GM10248 (cell line): ENCODE results near the gene SLC36A4.
A peak's percentile ranks its signal among the peaks of the same experiment; 100 is the strongest.
"Not testable (repeated sequence)": the region's sequence is repeated elsewhere in the genome, so short reads cannot be mapped to it uniquely, and the experiment has no call there.

Experiments
- CTCF ChIA-PET: fragments of 300-600 bp; sonication (Branson Sonifier 250); formaldehyde crosslinking; extraction: SDS; loops from one replicate; lab custom pipeline; 2021; ENCODE audit warnings: antibody characterized with exemption; lab: Yijun Ruan, JAX
- POLR2A ChIA-PET: fragments of 350-650 bp; sonication (Branson Sonifier 250); formaldehyde crosslinking; extraction: SDS; loops from one replicate; lab custom pipeline; 2020; ENCODE audit warnings: antibody characterized with exemption; lab: Yijun Ruan, JAX
- DNase-seq: peaks from one replicate; pipeline ENCODE4 v3.0.0; 2012; ENCODE audit errors: extremely low spot score
- CTCF ChIP-seq: IDR thresholded peaks from 2 replicates; pipeline ENCODE4 v1.5.1; 2012; ENCODE audit warnings: mild to moderate bottlenecking, low read depth; ENCODE audit errors: extremely low read depth, missing control alignments, control extremely low read depth

Gene SLC36A4

GRCh38 chr11:93188726-93189125, 9.1 kb downstream of the SLC36A4 start:
- no peak for DNase-seq
- POLR2A ChIA-PET, result no interaction called here
- no peak for TF ChIP-seq CTCF
- CTCF ChIA-PET, result interaction anchor here (1.2 kb wide), 1 partner anchor 11 kb away, joined by 3 read pairs; no protein-coding TSS in a partner anchor

- TF ChIP-seq CTCF, result no peak
- ChIA-PET CTCF (no interaction called here), POLR2A (no interaction called here)
- no peak for DNase-seq
Measured at GRCh38 chr11:93187290-93187689, 10.5 kb downstream of the SLC36A4 start.

- CTCF ChIA-PET, result interaction anchor here (0.8 to 1.4 kb wide), 3 partner anchors 11 to 25 kb away, joined by 3 to 4 read pairs (median 3); no protein-coding TSS in a partner anchor
- DNase-seq, POLR2A ChIA-PET: not testable (repeated sequence)
Measured at GRCh38 chr11:93177891-93178290, 19.9 kb downstream of the SLC36A4 start.

- ChIA-PET POLR2A (no interaction called here), CTCF (interaction anchor here (1.3 to 1.7 kb wide), 3 partner anchors 9 to 228 kb away, joined by 4 to 10 read pairs (median 4); no protein-coding TSS in a partner anchor)
- DNase-seq, result peak; percentile 9
- TF ChIP-seq CTCF, result peak; percentile 28
Measured at GRCh38 chr11:93169950-93170561, 27.7 kb downstream of the SLC36A4 start.

GRCh38 chr11:93169143-93169542, 28.6 kb downstream of the SLC36A4 start:
- ChIA-PET POLR2A (no interaction called here), CTCF (interaction anchor here (1.1 to 1.7 kb wide), 3 partner anchors 9 to 227 kb away, joined by 4 to 10 read pairs (median 4); no protein-coding TSS in a partner anchor)
- no peak for DNase-seq
- TF ChIP-seq CTCF, result no peak

GRCh38 chr11:93166862-93167261, 30.9 kb downstream of the SLC36A4 start:
- no peak for DNase-seq
- ChIA-PET CTCF (no interaction called here), POLR2A (no interaction called here)
- no peak for TF ChIP-seq CTCF

- no peak for TF ChIP-seq CTCF
- POLR2A ChIA-PET, result no interaction called here
Measured at GRCh38 chr11:93166194-93166593, 31.6 kb downstream of the SLC36A4 start.

More at GRCh38 chr11:93166194-93166593, 31.6 kb downstream of the SLC36A4 start:
- DNase-seq, result no peak
- CTCF ChIA-PET, result interaction anchor here (1.6 kb wide), 1 partner anchor 31 kb away, joined by 3 read pairs; the partner anchor contains the start of gene SLC36A4
